Activated CD8-positive, alpha-beta memory T cell treated with anti-CD3 and anti-CD28 coated beads, Interleukin-2, amount 50 U/mL, for 1 hour (primary cell): ENCODE results near the gene SCYL2.

Source experiments
- DNase-seq: peaks from one replicate; pipeline ENCODE4 v3.0.0-alpha.2; 2020; ENCODE audit errors: extremely low read depth

The SCYL2 gene

GRCh38 chr12:100376161-100376560, 109.2 kb downstream of the SCYL2 start:
- no peak for DNase-seq

- no peak for DNase-seq
Measured at GRCh38 chr12:100381379-100381778, 114.4 kb downstream of the SCYL2 start.

- no peak for DNase-seq
Measured at GRCh38 chr12:100382338-100382737, 115.4 kb downstream of the SCYL2 start.

- no peak for DNase-seq
Measured at GRCh38 chr12:100383586-100384558, 116.9 kb downstream of the SCYL2 start.

GRCh38 chr12:100384559-100384935, 117.6 kb downstream of the SCYL2 start:
- DNase-seq: no peak

- DNase-seq: no peak
Measured at GRCh38 chr12:100388382-100388781, 121.4 kb downstream of the SCYL2 start.
